Neural crest cell (in vitro differentiated cells): Measurements from ENCODE around the gene PRKN. TPM values are rescaled to one million over a fixed set of nuclear protein-coding genes. Genes with fewer than 3 reads are reported as not detected.

Experiments used
- DNase-seq: peaks from one replicate; pipeline ENCODE4 v3.0.0; 2021; ENCODE audit warnings: low read depth, mixed read lengths, low spot score
- H3K27ac Mint-ChIP-seq: one replicate; pipeline ENCODE4 v1.8.0; 2021; ENCODE audit warnings: mild to moderate bottlenecking, mixed read lengths; ENCODE audit not compliant: unreplicated experiment
- H3K27me3 Mint-ChIP-seq: 2 replicates; pipeline ENCODE4 v1.8.0; 2021; ENCODE audit warnings: low read depth, mild to moderate bottlenecking, mixed read lengths
- H3K36me3 Mint-ChIP-seq: 2 replicates; pipeline ENCODE4 v1.8.0; 2021; ENCODE audit warnings: low read depth, mild to moderate bottlenecking, mixed read lengths
- H3K4me1 Mint-ChIP-seq: 2 replicates; pipeline ENCODE4 v1.8.0; 2021; ENCODE audit warnings: mixed read lengths
- H3K4me3 Mint-ChIP-seq: one replicate; pipeline ENCODE4 v1.8.0; 2021; ENCODE audit warnings: mild to moderate bottlenecking, mixed read lengths
- H3K9me3 Mint-ChIP-seq: 2 replicates; pipeline ENCODE4 v1.8.0; 2021; ENCODE audit warnings: mixed read lengths
- total RNA-seq: library from RNA; stranded (reverse); gene quantifications from 2 replicates; pipeline ENCODE4 v1.2.1, GENCODE V29; 2021
- TF ChIP-seq, protein P1 (sequence below): fragments of 200-600 bp; sonication (generic); conservative IDR thresholded peaks from 2 replicates; pipeline ENCODE4 v1.5.0; 2021; ENCODE audit warnings: antibody characterized with exemption, mild to moderate bottlenecking

PRKN gene
- total RNA-seq, 1 donor from 2014 or later: 3.2 TPM

DNA sequence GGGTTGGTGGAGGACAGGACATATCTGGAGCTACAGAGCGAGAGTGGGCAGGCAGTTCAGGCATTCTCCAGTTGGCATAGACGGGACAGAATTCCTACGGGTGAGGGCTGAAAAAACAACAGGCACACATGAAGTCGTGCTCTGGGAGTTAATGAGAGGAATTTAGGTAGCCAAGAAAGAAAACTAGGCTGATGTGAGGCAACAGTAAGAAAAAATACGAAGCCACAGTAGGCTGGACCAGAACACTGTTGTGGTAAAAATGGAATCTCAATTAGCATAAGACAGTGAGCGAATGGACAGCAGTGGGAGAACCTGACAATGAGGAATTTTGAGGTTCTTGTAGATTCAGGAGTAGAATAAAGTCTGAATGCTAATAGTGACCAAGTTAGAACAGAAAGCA lies 965.6 kb downstream of the PRKN start:
- H3K4me1 Mint-ChIP-seq: no peaks in the 10 kb centered on the region
- H3K36me3 Mint-ChIP-seq: no peaks in the 10 kb centered on the region
- peaks cover 4% of the 10 kb centered on the region for H3K9me3 Mint-ChIP-seq
- TF ChIP-seq, protein P1, sequence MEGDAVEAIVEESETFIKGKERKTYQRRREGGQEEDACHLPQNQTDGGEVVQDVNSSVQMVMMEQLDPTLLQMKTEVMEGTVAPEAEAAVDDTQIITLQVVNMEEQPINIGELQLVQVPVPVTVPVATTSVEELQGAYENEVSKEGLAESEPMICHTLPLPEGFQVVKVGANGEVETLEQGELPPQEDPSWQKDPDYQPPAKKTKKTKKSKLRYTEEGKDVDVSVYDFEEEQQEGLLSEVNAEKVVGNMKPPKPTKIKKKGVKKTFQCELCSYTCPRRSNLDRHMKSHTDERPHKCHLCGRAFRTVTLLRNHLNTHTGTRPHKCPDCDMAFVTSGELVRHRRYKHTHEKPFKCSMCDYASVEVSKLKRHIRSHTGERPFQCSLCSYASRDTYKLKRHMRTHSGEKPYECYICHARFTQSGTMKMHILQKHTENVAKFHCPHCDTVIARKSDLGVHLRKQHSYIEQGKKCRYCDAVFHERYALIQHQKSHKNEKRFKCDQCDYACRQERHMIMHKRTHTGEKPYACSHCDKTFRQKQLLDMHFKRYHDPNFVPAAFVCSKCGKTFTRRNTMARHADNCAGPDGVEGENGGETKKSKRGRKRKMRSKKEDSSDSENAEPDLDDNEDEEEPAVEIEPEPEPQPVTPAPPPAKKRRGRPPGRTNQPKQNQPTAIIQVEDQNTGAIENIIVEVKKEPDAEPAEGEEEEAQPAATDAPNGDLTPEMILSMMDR: no peak
- H3K27ac Mint-ChIP-seq: no peak overlapping the region
- no peaks in the 10 kb centered on the region for H3K27me3 Mint-ChIP-seq
- no peak overlapping the region for H3K4me3 Mint-ChIP-seq
- DNase-seq: no peak

DNA sequence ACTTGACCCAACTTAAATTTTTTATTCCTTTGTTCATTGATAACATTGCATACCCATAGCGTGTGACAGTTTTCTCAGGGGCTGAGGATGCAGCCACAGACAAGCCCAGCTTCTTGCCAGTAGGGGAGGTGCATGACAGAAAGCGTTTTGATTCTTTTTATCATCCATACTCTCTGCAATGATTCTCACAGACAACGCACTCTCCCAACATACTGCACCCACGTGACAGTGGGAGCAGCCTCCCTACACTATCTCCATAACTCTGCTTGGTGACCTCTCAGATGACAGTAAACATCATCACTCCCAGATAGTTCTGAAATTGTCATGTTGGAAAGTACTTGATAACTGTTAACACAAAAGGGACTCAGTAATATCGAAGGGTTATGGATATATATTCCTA lies 972.5 kb downstream of the PRKN start:
- no peak for DNase-seq
- Mint-ChIP-seq H3K4me3 (no peak overlapping the region), H3K9me3 (peaks cover 2% of the 10 kb centered on the region), H3K36me3 (no peaks in the 10 kb centered on the region), H3K27me3 (no peaks in the 10 kb centered on the region), H3K27ac (no peak overlapping the region), H3K4me1 (no peaks in the 10 kb centered on the region)
- TF ChIP-seq, protein P1: no peak

DNA sequence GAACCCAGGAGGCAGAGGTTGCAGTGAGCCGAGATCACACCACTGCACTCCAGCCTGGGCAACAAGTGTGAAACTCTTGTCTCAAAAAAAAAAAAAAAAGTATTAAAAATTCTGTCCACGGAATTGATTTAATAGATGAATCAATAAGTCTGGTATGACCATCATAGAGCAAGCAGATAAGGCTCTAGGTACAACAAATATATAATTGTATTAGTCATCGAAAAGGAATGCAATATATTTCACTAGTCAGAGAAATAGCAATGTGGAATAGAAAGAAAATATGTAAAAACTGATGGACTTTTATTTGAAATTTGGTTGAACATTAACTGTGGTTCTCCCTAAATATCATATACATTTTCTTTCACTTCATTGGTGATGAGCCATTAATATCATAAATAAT lies 976.9 kb downstream of the PRKN start:
- peaks cover 6% of the 10 kb centered on the region for H3K4me1 Mint-ChIP-seq
- TF ChIP-seq, protein P1: no peak
- DNase-seq: no peak
- no peak overlapping the region for H3K4me3 Mint-ChIP-seq
- H3K9me3 Mint-ChIP-seq: peaks cover 2% of the 10 kb centered on the region
- no peaks in the 10 kb centered on the region for H3K27me3 Mint-ChIP-seq
- no peaks in the 10 kb centered on the region for H3K36me3 Mint-ChIP-seq
- no peak overlapping the region for H3K27ac Mint-ChIP-seq

DNA sequence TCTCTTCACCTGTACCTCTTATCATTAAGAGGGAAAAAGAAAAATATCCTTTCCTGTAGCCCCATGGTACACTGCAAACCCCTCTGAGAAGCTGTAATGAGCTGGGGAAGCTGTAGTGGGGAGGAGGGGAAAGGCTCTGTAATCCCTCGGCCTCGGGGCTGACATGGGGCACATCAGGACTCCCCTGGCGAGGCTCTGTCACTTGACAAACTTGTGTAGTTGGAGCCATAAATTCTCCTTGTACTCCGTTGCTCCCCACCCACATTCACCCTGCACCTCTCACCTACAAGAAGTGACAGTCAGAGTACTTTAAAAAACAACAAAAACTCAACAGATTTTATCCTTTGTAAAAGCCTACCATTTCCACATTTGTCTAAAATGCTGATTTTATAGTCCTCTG lies 978.0 kb downstream of the PRKN start:
- H3K27me3 Mint-ChIP-seq: no peaks in the 10 kb centered on the region
- H3K36me3 Mint-ChIP-seq: no peaks in the 10 kb centered on the region
- peaks cover 6% of the 10 kb centered on the region for H3K4me1 Mint-ChIP-seq

DNA sequence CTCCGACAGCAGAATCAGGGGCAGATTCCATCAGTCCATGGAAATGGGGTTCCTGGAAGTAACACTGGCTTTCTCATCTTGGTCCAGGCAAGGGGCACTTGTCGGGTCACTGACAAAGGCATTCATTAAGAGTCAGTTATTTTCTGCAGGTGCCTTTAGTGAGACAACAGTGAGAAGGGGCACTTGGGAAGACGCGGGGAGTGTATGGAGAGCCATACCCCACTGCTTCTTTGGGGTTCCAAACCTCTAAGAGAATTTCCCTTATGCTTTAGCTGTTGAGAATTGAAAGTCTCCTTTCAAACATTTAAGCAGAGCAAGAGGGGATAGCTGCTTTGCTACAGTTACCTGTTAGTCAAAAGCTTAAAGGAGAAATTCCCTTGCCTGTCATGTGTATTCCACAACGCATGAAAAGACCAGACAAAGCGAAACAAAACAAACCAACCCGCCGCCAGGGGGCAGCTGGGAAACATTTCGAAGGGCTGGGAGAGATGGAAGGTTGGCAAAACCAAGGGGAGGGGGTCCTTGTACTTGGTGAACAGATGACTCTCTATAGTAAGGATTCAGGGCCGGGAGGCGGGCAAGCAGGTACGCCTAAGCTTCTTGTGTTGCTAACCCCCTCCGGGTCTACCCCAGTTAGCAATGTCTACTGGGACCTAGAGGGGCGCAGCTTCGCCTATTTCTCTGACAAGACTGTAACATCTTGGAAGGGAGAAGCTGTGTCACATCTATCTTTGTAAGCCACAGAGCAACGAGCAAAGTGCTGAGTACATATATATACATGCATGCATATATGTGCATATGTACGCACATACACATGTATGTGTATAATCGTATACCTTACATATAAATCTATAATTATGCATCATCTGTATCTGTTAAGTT lies 978.8 kb downstream of the PRKN start:
- DNase-seq: peak; percentile 80
- H3K4me3 Mint-ChIP-seq: no peak overlapping the region
- TF ChIP-seq, protein P1: peak; percentile 76
- H3K4me1 Mint-ChIP-seq: peaks cover 6% of the 10 kb centered on the region
- no peak overlapping the region for H3K27ac Mint-ChIP-seq
- no peaks in the 10 kb centered on the region for H3K27me3 Mint-ChIP-seq
- H3K9me3 Mint-ChIP-seq: peaks cover 2% of the 10 kb centered on the region
- no peaks in the 10 kb centered on the region for H3K36me3 Mint-ChIP-seq

More for the DNA sequence above, 978.0 kb downstream of the PRKN start:
- no peak overlapping the region for H3K4me3 Mint-ChIP-seq
- no peak for DNase-seq
- TF ChIP-seq, protein P1: no peak
- peaks cover 2% of the 10 kb centered on the region for H3K9me3 Mint-ChIP-seq
- H3K27ac Mint-ChIP-seq: no peak overlapping the region
